Measurements from ENCODE around the gene PAGR1.

PAGR1 gene

GRCh38 chr16:29864205-29864604 is 48.3 kb downstream of the PAGR1 start (continued):
- TF ChIP-seq ZNF121 (tag by site-specific recombination; IDR thresholded peaks at IDR 0.05) (no peak), ZNF10 (tag by site-specific recombination; IDR thresholded peaks at IDR 0.05) (no peak), ZNF214 (tag by site-specific recombination; IDR thresholded peaks at IDR 0.05; ENCODE audit: borderline replicate concordance) (no peak), ZFP3 (tag by site-specific recombination; IDR thresholded peaks at IDR 0.05; ENCODE audit: low read depth) (no peak), ZNF707 (tag by site-specific recombination; IDR thresholded peaks at IDR 0.05) (no peak), CTCF (tag by site-specific recombination; IDR thresholded peaks at IDR 0.05) (no peak), ZNF629 (tag by site-specific recombination; IDR thresholded peaks at IDR 0.05) (no peak)
- TF ChIP-seq, protein P1, sequence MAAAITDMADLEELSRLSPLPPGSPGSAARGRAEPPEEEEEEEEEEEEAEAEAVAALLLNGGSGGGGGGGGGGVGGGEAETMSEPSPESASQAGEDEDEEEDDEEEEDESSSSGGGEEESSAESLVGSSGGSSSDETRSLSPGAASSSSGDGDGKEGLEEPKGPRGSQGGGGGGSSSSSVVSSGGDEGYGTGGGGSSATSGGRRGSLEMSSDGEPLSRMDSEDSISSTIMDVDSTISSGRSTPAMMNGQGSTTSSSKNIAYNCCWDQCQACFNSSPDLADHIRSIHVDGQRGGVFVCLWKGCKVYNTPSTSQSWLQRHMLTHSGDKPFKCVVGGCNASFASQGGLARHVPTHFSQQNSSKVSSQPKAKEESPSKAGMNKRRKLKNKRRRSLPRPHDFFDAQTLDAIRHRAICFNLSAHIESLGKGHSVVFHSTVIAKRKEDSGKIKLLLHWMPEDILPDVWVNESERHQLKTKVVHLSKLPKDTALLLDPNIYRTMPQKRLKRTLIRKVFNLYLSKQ (tag by site-specific recombination; IDR thresholded peaks at IDR 0.05; ENCODE audit: borderline replicate concordance) = no peak
- TF ChIP-seq, protein P2, sequence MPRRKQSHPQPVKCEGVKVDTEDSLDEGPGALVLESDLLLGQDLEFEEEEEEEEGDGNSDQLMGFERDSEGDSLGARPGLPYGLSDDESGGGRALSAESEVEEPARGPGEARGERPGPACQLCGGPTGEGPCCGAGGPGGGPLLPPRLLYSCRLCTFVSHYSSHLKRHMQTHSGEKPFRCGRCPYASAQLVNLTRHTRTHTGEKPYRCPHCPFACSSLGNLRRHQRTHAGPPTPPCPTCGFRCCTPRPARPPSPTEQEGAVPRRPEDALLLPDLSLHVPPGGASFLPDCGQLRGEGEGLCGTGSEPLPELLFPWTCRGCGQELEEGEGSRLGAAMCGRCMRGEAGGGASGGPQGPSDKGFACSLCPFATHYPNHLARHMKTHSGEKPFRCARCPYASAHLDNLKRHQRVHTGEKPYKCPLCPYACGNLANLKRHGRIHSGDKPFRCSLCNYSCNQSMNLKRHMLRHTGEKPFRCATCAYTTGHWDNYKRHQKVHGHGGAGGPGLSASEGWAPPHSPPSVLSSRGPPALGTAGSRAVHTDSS (tag by site-specific recombination; IDR thresholded peaks at IDR 0.05) = no peak

DNA sequence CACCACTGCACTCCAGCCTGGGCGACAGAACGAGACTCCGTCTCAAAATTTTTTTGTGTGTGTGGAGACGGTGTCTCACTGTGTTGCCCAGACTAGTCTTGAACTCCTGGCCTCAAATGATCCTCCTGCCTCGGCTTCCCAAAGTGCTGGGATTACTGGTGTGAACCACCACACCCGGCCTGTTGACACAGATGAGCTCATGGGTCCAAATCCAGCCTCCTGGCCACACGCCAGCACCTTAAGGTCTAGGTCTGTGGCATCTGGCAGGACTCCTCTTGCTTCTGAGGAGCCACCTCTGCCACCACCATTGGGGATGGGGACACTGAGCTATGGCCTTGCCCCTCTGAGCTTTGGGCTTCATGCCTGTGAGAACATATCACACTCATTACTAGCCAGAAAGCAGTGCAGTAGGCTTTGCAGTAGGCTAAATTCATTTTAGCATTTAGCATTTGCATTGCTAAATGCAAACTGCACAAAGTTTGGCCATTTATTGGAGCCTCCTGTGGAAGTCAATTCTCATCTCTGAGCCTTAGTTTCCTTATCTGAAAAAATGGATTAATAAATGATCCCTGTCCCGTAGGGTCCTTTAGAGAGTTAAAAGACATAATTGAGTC is 52.6 kb downstream of the PAGR1 start:
- no peaks in the 10 kb centered on the region for H3K36me3 ChIP-seq (ENCODE audit: control insufficient read depth in 2 of 2, insufficient read depth in 1 of 2, low read length in 2 of 2)
- ChIA-PET CTCF (interaction anchor here (0.5 to 1.5 kb wide), 4 partner anchors 17 to 53 kb away, joined by 3 to 4 read pairs (median 3); partner anchors contain the start of gene PAGR1), POLR2A (interaction anchor here (0.6 to 1.8 kb wide), 2 partner anchors 9 to 20 kb away, joined by 3 to 7 read pairs; no protein-coding TSS in a partner anchor)
- no peak overlapping the region for H3K27ac ChIP-seq (ENCODE audit: extremely low read depth, low read depth, low read length)
- H3K4me1 ChIP-seq (ENCODE audit: control insufficient read depth, insufficient read depth, low read length) = no peaks in the 10 kb centered on the region
- H3K9me3 ChIP-seq (ENCODE audit: control insufficient read depth, insufficient read depth, low read depth, low read length) = no peaks in the 10 kb centered on the region
- H3K4me3 ChIP-seq (ENCODE audit: low read depth, low read length) = no peak overlapping the region
- TF ChIP-seq SCRT2 (tag by site-specific recombination; IDR thresholded peaks at IDR 0.05) = peak; percentile 65
- TF ChIP-seq FEZF1 (tag by site-specific recombination; IDR thresholded peaks at IDR 0.05) = no peak
- no peak for TF ChIP-seq ZNF621 (tag by site-specific recombination; IDR thresholded peaks at IDR 0.05)
- TF ChIP-seq SCRT1 (tag by site-specific recombination; IDR thresholded peaks at IDR 0.05; ENCODE audit: borderline replicate concordance) = no peak
- TF ChIP-seq ZNF155 (tag by site-specific recombination; IDR thresholded peaks at IDR 0.05) = no peak
- TF ChIP-seq, protein P2 (tag by site-specific recombination; IDR thresholded peaks at IDR 0.05) = no peak
- no peak for TF ChIP-seq ZNF707 (tag by site-specific recombination; IDR thresholded peaks at IDR 0.05)
- no peak for TF ChIP-seq YY2 (tag by site-specific recombination; IDR thresholded peaks at IDR 0.05)
- TF ChIP-seq, protein P3, sequence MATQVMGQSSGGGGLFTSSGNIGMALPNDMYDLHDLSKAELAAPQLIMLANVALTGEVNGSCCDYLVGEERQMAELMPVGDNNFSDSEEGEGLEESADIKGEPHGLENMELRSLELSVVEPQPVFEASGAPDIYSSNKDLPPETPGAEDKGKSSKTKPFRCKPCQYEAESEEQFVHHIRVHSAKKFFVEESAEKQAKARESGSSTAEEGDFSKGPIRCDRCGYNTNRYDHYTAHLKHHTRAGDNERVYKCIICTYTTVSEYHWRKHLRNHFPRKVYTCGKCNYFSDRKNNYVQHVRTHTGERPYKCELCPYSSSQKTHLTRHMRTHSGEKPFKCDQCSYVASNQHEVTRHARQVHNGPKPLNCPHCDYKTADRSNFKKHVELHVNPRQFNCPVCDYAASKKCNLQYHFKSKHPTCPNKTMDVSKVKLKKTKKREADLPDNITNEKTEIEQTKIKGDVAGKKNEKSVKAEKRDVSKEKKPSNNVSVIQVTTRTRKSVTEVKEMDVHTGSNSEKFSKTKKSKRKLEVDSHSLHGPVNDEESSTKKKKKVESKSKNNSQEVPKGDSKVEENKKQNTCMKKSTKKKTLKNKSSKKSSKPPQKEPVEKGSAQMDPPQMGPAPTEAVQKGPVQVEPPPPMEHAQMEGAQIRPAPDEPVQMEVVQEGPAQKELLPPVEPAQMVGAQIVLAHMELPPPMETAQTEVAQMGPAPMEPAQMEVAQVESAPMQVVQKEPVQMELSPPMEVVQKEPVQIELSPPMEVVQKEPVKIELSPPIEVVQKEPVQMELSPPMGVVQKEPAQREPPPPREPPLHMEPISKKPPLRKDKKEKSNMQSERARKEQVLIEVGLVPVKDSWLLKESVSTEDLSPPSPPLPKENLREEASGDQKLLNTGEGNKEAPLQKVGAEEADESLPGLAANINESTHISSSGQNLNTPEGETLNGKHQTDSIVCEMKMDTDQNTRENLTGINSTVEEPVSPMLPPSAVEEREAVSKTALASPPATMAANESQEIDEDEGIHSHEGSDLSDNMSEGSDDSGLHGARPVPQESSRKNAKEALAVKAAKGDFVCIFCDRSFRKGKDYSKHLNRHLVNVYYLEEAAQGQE (tag by site-specific recombination; IDR thresholded peaks at IDR 0.05) = no peak
- TF ChIP-seq, protein P4, sequence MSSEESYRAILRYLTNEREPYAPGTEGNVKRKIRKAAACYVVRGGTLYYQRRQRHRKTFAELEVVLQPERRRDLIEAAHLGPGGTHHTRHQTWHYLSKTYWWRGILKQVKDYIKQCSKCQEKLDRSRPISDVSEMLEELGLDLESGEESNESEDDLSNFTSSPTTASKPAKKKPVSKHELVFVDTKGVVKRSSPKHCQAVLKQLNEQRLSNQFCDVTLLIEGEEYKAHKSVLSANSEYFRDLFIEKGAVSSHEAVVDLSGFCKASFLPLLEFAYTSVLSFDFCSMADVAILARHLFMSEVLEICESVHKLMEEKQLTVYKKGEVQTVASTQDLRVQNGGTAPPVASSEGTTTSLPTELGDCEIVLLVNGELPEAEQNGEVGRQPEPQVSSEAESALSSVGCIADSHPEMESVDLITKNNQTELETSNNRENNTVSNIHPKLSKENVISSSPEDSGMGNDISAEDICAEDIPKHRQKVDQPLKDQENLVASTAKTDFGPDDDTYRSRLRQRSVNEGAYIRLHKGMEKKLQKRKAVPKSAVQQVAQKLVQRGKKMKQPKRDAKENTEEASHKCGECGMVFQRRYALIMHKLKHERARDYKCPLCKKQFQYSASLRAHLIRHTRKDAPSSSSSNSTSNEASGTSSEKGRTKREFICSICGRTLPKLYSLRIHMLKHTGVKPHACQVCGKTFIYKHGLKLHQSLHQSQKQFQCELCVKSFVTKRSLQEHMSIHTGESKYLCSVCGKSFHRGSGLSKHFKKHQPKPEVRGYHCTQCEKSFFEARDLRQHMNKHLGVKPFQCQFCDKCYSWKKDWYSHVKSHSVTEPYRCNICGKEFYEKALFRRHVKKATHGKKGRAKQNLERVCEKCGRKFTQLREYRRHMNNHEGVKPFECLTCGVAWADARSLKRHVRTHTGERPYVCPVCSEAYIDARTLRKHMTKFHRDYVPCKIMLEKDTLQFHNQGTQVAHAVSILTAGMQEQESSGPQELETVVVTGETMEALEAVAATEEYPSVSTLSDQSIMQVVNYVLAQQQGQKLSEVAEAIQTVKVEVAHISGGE (tag by site-specific recombination; conservative IDR thresholded peaks at IDR 0.05; ENCODE audit: low read depth) = no peak
- 0 out of 2 replicates have a peak, but pooled peaks have one; percentile 22 for TF ChIP-seq ZNF335 (tag by site-specific recombination; conservative IDR thresholded peaks at IDR 0.05)
- TF ChIP-seq ZNF140 (tag by site-specific recombination; IDR thresholded peaks at IDR 0.05) = no peak
- TF ChIP-seq ZNF785 (tag by site-specific recombination; IDR thresholded peaks at IDR 0.05) = no peak
